HepG2 (cell line): ENCODE results near the gene NEDD4L.

Experiments used
- ARID3A ChIP-seq: IDR thresholded peaks from 2 replicates; pipeline ENCODE4 v1.6.1; 2012; ENCODE audit warnings: low read depth, low read length, improper control_type of control experiment
- CEBPZ ChIP-seq: IDR thresholded peaks from 2 replicates; pipeline ENCODE4 v1.6.1; 2012; ENCODE audit warnings: low read length, improper control_type of control experiment
- CTCF ChIP-seq: sonication (generic); formaldehyde crosslinking; IDR thresholded peaks from 2 replicates; pipeline ENCODE4 v1.5.0; 2020; ENCODE audit warnings: mild to moderate bottlenecking, missing genetic modification reagents, moderate library complexity
- FOXK1 ChIP-seq: sonication (generic); formaldehyde crosslinking; IDR thresholded peaks from 2 replicates; pipeline ENCODE4 v1.4.0; 2020; ENCODE audit warnings: low read depth, missing genetic modification reagents, borderline replicate concordance
- HDAC2 ChIP-seq: sonication (generic); formaldehyde crosslinking; IDR thresholded peaks from 2 replicates; pipeline ENCODE4 v1.4.0; 2020; ENCODE audit warnings: missing genetic modification reagents
- JUND ChIP-seq: sonication (generic); formaldehyde crosslinking; IDR thresholded peaks from 2 replicates; pipeline ENCODE4 v1.8.0; 2022; ENCODE audit warnings: mild to moderate bottlenecking, missing genetic modification reagents
- PHF8 ChIP-seq: sonication (generic); formaldehyde crosslinking; IDR thresholded peaks from 2 replicates; pipeline ENCODE4 v1.5.0; 2020; ENCODE audit warnings: missing genetic modification reagents
- SMC3 ChIP-seq: IDR thresholded peaks from 2 replicates; pipeline ENCODE4 v1.6.1; 2011; ENCODE audit warnings: low read length, improper control_type of control experiment
- TRIM24 ChIP-seq: sonication (generic); formaldehyde crosslinking; IDR thresholded peaks from 2 replicates; pipeline ENCODE4 v1.8.0; 2022; ENCODE audit warnings: mild to moderate bottlenecking, missing genetic modification reagents
- ZC3H4 ChIP-seq: sonication (generic); formaldehyde crosslinking; IDR thresholded peaks from 2 replicates; pipeline ENCODE4 v1.4.0; 2020; ENCODE audit warnings: missing genetic modification reagents, borderline replicate concordance
- ZNF18 ChIP-seq: sonication (generic); formaldehyde crosslinking; IDR thresholded peaks from 2 replicates; pipeline ENCODE4 v1.8.0; 2022; ENCODE audit warnings: mild to moderate bottlenecking, missing genetic modification reagents; ENCODE audit not compliant: insufficient replicate concordance

GRCh38 chr18:58158008-58158407 is 114.0 kb downstream of the NEDD4L start:
- no peak for TF ChIP-seq FOXK1 (CRISPR knock-in tag)
- no peak for TF ChIP-seq TRIM24
- TF ChIP-seq CEBPZ, result no peak
- TF ChIP-seq HDAC2 (CRISPR knock-in tag), result no peak
- no peak for TF ChIP-seq JUND (CRISPR knock-in tag)
- TF ChIP-seq ZC3H4, result no peak
- no peak for TF ChIP-seq ARID3A
- TF ChIP-seq CTCF (CRISPR knock-in tag), result no peak
- no peak for TF ChIP-seq ZNF18 (CRISPR knock-in tag)
- no peak for TF ChIP-seq PHF8 (CRISPR knock-in tag)
- TF ChIP-seq SMC3, result no peak
